HL-60 (cell line): Measurements from ENCODE around the gene CLECL1.

Experiments
- GABPA ChIP-seq: IDR thresholded peaks from 2 replicates; pipeline ENCODE4 v1.6.1; 2012; ENCODE audit warnings: low read depth
- SPI1 ChIP-seq: IDR thresholded peaks from 2 replicates; pipeline ENCODE4 v1.6.1; 2012; ENCODE audit warnings: low read depth, mild to moderate bottlenecking, borderline replicate concordance
- TF ChIP-seq, protein P1 (sequence below): IDR thresholded peaks from one replicate; pipeline ENCODE4 v1.5.1; 2011; ENCODE audit warnings: low read length, control low read depth, inconsistent platforms; ENCODE audit not compliant: insufficient read depth

DNA sequence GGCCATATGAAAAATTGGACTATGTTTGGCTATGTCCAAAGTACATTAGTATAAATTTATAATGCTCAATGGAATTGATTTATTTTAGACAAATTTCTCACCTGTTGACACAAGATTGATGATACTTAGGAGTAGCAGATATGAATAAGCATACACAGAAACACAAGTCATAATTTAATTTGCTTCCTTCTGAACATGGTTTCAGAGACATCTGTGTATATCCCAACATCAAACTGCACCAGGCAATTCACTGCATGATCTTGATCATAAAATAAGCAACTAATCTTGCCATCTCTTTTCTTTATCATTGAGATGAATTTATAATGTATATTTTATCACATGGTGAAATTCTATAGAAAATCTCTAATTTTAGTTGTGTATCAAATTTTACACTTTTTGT is 3.8 kb downstream of the CLECL1 start:
- TF ChIP-seq, protein P1, sequence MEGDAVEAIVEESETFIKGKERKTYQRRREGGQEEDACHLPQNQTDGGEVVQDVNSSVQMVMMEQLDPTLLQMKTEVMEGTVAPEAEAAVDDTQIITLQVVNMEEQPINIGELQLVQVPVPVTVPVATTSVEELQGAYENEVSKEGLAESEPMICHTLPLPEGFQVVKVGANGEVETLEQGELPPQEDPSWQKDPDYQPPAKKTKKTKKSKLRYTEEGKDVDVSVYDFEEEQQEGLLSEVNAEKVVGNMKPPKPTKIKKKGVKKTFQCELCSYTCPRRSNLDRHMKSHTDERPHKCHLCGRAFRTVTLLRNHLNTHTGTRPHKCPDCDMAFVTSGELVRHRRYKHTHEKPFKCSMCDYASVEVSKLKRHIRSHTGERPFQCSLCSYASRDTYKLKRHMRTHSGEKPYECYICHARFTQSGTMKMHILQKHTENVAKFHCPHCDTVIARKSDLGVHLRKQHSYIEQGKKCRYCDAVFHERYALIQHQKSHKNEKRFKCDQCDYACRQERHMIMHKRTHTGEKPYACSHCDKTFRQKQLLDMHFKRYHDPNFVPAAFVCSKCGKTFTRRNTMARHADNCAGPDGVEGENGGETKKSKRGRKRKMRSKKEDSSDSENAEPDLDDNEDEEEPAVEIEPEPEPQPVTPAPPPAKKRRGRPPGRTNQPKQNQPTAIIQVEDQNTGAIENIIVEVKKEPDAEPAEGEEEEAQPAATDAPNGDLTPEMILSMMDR, result no peak
- TF ChIP-seq GABPA (no peak), SPI1 (no peak)
